NT2/D1 (cell line): Measurements from ENCODE around the gene PPP2R5C.

Experiments used
- DNase-seq: peaks from one replicate; pipeline ENCODE4 v3.0.0-alpha.2; 2011; ENCODE audit warnings: low read depth, low spot score
- H3K27me3 ChIP-seq: 2 replicates; pipeline ENCODE4 v1.6.0; 2011; ENCODE audit warnings: mild to moderate bottlenecking; ENCODE audit not compliant: insufficient read length, insufficient read depth
- H3K36me3 ChIP-seq: 2 replicates; pipeline ENCODE4 v1.6.1; 2011; ENCODE audit warnings: mild to moderate bottlenecking, low read length, mixed read lengths; ENCODE audit not compliant: insufficient read depth, insufficient read length
- H3K4me1 ChIP-seq: 2 replicates; pipeline ENCODE4 v1.5.1; 2011; ENCODE audit not compliant: insufficient read depth, insufficient read length
- H3K4me3 ChIP-seq: 2 replicates; pipeline ENCODE4 v1.5.1; 2011; ENCODE audit warnings: low read depth; ENCODE audit not compliant: insufficient read length
- H3K9ac ChIP-seq: 2 replicates; pipeline ENCODE4 v1.6.0; 2011; ENCODE audit warnings: low read depth; ENCODE audit not compliant: insufficient read length
- H3K9me3 ChIP-seq: 2 replicates; pipeline ENCODE4 v1.5.1; 2011; ENCODE audit warnings: mild to moderate bottlenecking, low read length; ENCODE audit not compliant: insufficient read depth
- SUZ12 ChIP-seq: IDR thresholded peaks from 2 replicates; pipeline ENCODE4 v1.6.1; 2011; ENCODE audit not compliant: insufficient read length, insufficient read depth; ENCODE audit errors: extremely low read depth
- YY1 ChIP-seq: IDR thresholded peaks from 2 replicates; pipeline ENCODE4 v1.6.1; 2011; ENCODE audit not compliant: insufficient read length, insufficient read depth
- ZNF274 ChIP-seq: IDR thresholded peaks from 2 replicates; pipeline ENCODE4 v1.6.1; 2011; ENCODE audit warnings: mild to moderate bottlenecking, low read depth, low read length

The PPP2R5C gene

DNA sequence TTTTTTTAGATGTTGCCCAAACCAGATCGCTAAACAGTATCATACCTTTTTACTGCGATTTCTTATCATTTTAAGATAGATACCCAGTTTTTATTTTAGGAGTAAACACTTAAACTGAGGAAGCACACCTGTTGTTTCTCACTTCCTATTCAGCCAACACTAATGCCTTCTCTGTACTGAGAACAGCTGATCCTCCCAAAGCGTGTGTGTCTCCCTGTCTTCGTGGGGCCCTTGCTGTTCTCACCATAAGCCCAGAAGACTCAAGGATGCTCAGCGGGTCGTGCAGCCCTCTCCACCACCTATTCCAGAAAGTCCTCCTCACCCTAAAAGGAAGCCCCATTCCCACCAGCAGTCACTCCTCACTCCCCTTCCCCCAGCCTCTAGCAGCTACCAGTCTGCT is 14.8 kb downstream of the PPP2R5C start:
- no peak overlapping the region for H3K4me3 ChIP-seq
- H3K27me3 ChIP-seq: peaks cover 25% of the 10 kb centered on the region

DNA sequence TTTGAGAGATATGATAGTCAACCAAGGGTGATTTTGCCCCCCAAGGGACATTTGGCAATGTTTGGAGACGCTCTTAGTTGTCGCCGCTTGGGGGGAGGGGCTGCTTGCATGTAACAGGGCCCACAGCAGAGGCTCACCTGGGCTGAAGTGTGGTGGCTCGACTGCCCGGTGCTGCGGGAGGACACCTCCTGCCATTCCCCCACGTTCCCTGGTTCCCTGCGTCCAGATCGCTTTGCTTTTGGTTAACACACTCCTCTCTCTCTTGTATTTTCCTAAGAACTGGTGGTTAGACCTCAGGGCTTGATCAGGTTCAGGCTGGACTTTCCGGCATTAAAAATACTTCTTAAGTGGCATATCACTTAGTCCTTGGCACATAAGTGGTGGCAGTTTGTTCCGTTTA is 18.9 kb downstream of the PPP2R5C start:
- no peak overlapping the region for H3K9ac ChIP-seq
- peaks cover 29% of the 10 kb centered on the region for H3K27me3 ChIP-seq
- DNase-seq: no peak
- no peak for TF ChIP-seq YY1
- no peak for TF ChIP-seq ZNF274
- TF ChIP-seq SUZ12: no peak
- H3K36me3 ChIP-seq: no peaks in the 10 kb centered on the region
- H3K9me3 ChIP-seq: no peaks in the 10 kb centered on the region; the same call in 1 of the 2 replicates
- peaks cover 2% of the 10 kb centered on the region for H3K4me1 ChIP-seq
- H3K4me3 ChIP-seq: peak overlapping the region; percentile 50

More for the DNA sequence above, 14.8 kb downstream of the PPP2R5C start:
- H3K36me3 ChIP-seq: no peaks in the 10 kb centered on the region
- H3K4me1 ChIP-seq: peaks cover 2% of the 10 kb centered on the region
- no peak for TF ChIP-seq ZNF274
- no peak for TF ChIP-seq SUZ12
- TF ChIP-seq YY1: no peak
- no peak for DNase-seq
- no peak overlapping the region for H3K9ac ChIP-seq
- no peaks in the 10 kb centered on the region for H3K9me3 ChIP-seq

DNA sequence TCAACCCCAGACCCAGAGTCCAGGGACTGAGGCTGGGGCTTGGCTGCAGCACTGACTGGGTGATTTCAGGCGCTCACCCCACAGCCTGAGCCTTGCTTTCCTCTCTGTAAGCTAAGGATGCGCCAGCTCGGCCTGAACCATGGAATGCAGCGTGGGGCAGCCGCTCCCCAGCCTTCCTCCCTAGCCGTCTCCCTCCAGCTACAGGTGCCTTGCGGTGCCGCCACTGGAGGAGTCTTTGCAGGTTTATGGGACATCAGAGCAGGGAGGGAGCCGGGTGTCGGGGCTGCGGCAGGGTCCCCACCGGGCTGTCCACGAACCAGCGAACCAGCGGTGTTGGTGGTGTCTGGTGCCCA is 19.4 kb downstream of the PPP2R5C start:
- Histone ChIP-seq H3K9ac (peak overlapping the region; percentile 70), H3K4me3 (peak overlapping the region; percentile 50), H3K4me1 (peaks cover 2% of the 10 kb centered on the region), H3K9me3 (no peaks in the 10 kb centered on the region; the same call in 1 of the 2 replicates), H3K36me3 (no peaks in the 10 kb centered on the region), H3K27me3 (peaks cover 29% of the 10 kb centered on the region)
- no peak for DNase-seq
- TF ChIP-seq YY1 (no peak), ZNF274 (no peak), SUZ12 (no peak)

DNA sequence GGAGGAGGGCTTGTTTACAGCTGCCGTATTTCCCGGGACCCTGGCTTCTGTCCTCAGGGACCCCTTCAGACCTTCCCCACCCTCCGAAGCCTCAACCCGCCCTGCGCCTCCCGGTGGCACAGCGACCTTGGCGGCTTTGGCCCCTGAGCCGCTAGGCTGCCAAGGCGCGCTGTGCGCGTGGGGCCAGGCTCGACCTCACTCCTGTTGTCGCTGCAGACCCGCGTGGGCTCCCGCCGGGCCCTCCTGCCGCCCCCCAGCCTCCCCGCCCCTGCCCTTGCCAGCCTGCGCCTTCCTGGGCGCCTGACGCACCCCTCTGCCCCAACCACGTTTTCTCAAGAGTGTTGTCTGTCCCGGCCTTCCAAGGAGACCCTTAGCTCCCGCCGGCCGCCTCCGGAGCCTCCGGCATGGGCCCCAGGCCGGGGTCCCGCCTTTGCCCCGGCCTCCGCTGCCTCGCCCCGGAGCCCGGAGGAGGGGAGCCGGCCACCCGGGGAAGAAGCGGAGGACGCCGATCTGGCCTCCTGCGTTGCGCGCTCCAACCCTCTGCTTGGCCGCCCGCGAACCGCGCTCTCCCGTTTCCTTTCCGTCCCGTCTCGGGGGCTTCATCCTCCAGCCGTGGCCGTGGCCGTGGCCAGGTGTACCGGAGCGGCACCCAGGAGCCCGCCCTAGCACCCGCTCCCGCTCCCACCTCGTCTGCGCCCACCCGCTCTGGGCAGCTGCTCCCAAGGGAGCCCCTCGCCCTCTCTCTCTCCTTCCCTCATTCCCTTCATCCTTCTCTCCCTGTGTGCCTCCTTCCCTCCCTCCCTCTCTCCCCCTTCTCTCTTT is 19.9 kb downstream of the PPP2R5C start:
- peak overlapping the region; percentile 50 for H3K4me3 ChIP-seq
- H3K9ac ChIP-seq: peak overlapping the region; percentile 70
- H3K4me1 ChIP-seq: peaks cover 2% of the 10 kb centered on the region

DNA sequence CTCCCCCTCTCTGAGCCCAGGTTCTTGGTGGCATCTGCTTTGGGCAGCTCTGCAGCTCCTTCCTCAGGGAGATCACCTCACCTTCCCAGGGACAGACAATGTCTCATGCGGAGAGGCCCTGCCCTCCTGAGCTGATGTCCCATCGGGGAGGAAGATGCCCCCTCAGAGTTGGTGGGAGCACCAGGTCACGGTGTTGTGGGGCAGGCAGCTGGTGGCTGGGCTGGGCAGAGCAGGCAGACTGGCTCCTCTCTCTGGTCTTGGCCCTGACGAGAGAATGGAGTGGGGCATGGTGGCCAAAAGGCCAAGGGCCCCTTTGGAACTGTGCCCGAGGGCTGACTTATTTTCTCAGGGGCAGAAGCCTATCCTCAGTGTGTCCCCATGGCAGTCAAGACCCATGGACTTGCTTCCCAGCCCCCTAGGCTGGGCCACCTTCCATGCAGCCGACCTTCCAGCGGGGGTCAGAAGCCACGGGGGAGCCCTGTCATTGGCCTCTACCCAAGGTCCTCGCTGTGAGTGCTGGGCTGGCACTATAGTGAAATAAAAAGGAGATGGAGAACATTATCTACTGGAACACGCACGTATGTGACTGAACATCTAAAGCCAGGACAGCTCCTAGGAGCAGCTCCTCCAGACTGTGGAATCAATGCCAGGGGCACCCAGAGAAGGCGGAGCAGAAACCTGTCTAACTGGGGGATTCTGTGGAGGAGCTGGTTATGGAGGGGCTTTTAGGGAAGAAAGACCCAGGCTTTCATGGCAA is 21.9 kb downstream of the PPP2R5C start:
- no peak for TF ChIP-seq YY1
- Histone ChIP-seq H3K27me3 (peaks cover 29% of the 10 kb centered on the region), H3K36me3 (no peaks in the 10 kb centered on the region), H3K4me3 (no peak overlapping the region), H3K4me1 (peaks cover 2% of the 10 kb centered on the region), H3K9me3 (no peaks in the 10 kb centered on the region; the same call in 1 of the 2 replicates), H3K9ac (no peak overlapping the region)
- DNase-seq: no peak

More for the DNA sequence above, 19.9 kb downstream of the PPP2R5C start:
- no peaks in the 10 kb centered on the region for H3K36me3 ChIP-seq
- DNase-seq: no peak
- peaks cover 29% of the 10 kb centered on the region for H3K27me3 ChIP-seq
- H3K9me3 ChIP-seq: no peaks in the 10 kb centered on the region; the same call in 1 of the 2 replicates
- TF ChIP-seq YY1 (no peak), ZNF274 (no peak), SUZ12 (no peak)

DNA sequence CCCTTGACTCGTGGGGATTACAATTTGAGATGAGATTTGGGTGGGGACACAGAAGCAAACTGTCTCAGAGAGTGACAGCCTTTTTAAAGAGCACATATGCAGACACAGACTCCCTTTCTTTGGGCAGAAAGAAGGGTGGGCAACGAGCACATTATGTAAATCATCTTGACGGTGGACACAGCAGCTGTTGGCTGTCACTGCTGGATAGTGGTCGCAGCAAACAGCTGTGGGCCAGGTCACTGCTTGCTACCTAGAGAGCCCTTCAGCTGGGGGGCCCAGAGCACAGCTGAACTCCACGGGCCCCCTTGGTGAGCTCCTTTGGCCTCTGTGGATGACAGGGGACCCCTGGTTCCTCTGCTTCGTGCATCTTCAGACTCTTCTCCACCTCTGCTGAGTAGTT is 23.1 kb downstream of the PPP2R5C start:
- no peaks in the 10 kb centered on the region; the same call in 1 of the 2 replicates for H3K9me3 ChIP-seq
- TF ChIP-seq YY1: no peak
- no peak for TF ChIP-seq SUZ12
- no peak for TF ChIP-seq ZNF274
- DNase-seq: no peak
- no peak overlapping the region for H3K4me3 ChIP-seq
- no peaks in the 10 kb centered on the region for H3K36me3 ChIP-seq
- H3K9ac ChIP-seq: no peak overlapping the region
- H3K4me1 ChIP-seq: peaks cover 2% of the 10 kb centered on the region
- H3K27me3 ChIP-seq: peaks cover 21% of the 10 kb centered on the region

DNA sequence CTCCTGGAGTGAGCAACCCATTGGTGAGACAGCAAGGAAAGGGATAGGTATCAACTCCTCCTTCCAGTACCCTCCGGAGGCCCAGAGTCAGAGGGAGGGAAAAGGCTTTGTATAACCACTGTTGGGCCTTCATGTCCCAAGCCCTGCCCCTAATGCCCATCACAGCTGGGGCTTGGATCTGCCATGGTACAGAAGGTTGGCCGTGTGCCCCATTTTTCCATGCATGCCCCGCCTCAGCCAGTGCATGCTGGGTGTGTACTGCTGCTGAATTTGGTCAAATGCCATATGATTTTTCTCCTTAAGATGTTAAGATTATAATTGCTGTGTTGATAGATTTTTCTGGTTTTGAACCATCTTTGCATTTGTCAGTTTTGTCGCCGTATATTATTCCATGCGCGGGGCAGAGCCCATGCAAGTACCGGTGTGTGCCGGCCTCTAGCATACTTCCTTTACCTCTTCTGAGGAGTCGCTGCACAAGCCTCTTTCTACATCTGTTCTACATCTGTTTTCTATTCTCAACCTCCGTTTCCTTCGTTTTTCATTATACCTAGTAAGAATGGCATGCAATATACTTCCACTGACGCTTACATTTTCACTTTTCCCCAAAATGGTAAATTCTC is 26.6 kb downstream of the PPP2R5C start:
- no peak for TF ChIP-seq YY1
- TF ChIP-seq SUZ12: no peak
- no peak for TF ChIP-seq ZNF274
- Histone ChIP-seq H3K9ac (no peak overlapping the region), H3K9me3 (no peaks in the 10 kb centered on the region; the same call in 1 of the 2 replicates), H3K36me3 (no peaks in the 10 kb centered on the region), H3K4me3 (no peak overlapping the region), H3K27me3 (no peaks in the 10 kb centered on the region), H3K4me1 (no peaks in the 10 kb centered on the region)
- DNase-seq: no peak
